Tibial nerve (tissue), 4 donors: ENCODE results near the gene PHF21B. TPM values are rescaled to one million over a fixed set of nuclear protein-coding genes. Genes with fewer than 3 reads are reported as not detected.

ENCODE experiments used
- DNase-seq, 2 donors: peaks; one replicate each; pipeline ENCODE4 v3.0.0-alpha.2; 2019; ENCODE audit warnings: low spot score in 2 of 2
- H3K27ac ChIP-seq, 4 donors: fragments of 200-600 bp; sonication (generic) in 3 of 4; one replicate each; pipeline ENCODE4 v1.5.1; 2017 to 2019; ENCODE audit warnings: mild to moderate bottlenecking in 1 of 4
- H3K27me3 ChIP-seq, 2 donors: fragments of 200-600 bp; sonication (generic) in 1 of 2; one replicate each; pipeline versions ENCODE4 v1.5.1 to v1.6.0; 2017 to 2019
- H3K36me3 ChIP-seq, 3 donors: fragments of 200-600 bp; sonication (generic); one replicate each; pipeline ENCODE4 v1.5.1; 2018 to 2019
- H3K4me1 ChIP-seq, 4 donors: fragments of 200-600 bp; sonication (generic) in 3 of 4; one replicate each; pipeline ENCODE4 v1.5.1; 2017 to 2019
- H3K4me3 ChIP-seq, 4 donors: fragments of 200-600 bp; sonication (generic) in 3 of 4; one replicate each; pipeline ENCODE4 v1.5.1; 2017 to 2019; ENCODE audit warnings: mild to moderate bottlenecking in 1 of 4, moderate library complexity in 1 of 4
- H3K9me3 ChIP-seq, 4 donors: fragments of 200-600 bp; sonication (generic) in 3 of 4; one replicate each; pipeline ENCODE4 v1.5.1; 2017 to 2019
- EP300 ChIP-seq, 2 donors: sonication (generic); formaldehyde crosslinking; IDR thresholded peaks; one replicate each; pipeline ENCODE4 v1.6.1; 2017; ENCODE audit warnings: antibody characterized with exemption in 2 of 2, mild to moderate bottlenecking in 1 of 2
- POLR2A ChIP-seq, 2 donors: fragments of 450-650 bp; IDR thresholded peaks; one replicate each; pipeline ENCODE4 v1.6.1; 2017; ENCODE audit warnings: antibody characterized with exemption in 2 of 2, mild to moderate bottlenecking in 2 of 2, moderate library complexity in 2 of 2
- WGBS, 2 donors: methylation state at CpG; one replicate each; pipeline ENCODE4 v1.1.5; 2018; 5-methylcytosine and 5-hydroxymethylcytosine counted together
- total RNA-seq, 4 donors: library from RNA; depleted of rRNA; stranded (reverse); fragments of >200 nt; gene quantifications; one replicate each; pipeline ENCODE4 v1.1.0, GENCODE V29; 2016
- TF ChIP-seq, protein P1 (sequence below), 5 experiments: fragments of 200-600 bp in 3 of 5; fragments of 450-650 bp in 2 of 5; sonication (generic) in 3 of 5; IDR thresholded peaks; one replicate each; pipeline ENCODE4 v1.5.1; 2016 to 2019; ENCODE audit warnings: antibody characterized with exemption in 5 of 5, mild to moderate bottlenecking in 3 of 5, moderate library complexity in 2 of 5

Gene PHF21B
- total RNA-seq, 4 donors from 2014 or later: 0.39 to 4.2 (median 0.90) TPM; not detected in 1

DNA sequence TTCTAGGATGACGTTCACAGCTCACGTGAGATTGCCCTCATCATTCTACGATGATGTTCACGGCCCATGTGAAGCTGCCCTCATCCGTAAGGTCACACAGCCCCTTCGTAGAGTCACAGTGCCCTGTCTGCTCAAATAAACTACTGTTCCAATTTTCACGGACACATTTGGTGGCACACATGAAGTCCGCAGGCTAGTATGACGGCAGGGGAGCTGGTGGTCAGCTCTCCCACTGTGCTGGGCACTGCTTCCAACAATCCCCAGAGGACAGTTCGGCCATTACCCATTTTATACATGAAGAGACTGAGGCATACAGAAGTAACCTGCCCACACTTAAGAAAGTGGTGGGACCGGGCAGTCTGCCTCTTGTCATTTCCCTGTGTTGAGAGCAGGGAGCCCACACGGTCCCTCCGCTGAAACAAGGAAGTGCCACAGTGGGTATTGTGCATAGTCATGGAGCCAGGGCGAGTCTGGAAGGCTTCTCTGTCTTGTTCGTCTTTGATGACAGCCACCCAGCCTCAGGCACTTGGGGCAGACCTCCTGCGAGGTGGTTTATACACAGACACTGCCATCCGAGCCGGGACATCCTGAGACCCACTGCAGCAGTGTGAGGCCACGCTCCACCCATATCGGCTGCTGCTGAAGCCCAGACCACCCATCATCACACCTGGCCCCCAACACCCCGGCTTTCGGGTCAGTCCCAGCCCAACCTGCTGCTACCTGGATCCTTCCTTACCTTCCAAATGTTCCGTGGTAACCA is 114.3 kb downstream of the PHF21B start:
- Histone ChIP-seq H3K27ac (no peak overlapping the region), H3K27me3 (no peaks in the 10 kb centered on the region), H3K9me3 (peaks cover 0 to 7% (median 0%) of the 10 kb centered on the region in 4 donors), H3K4me3 (no peak overlapping the region), H3K36me3 (peaks cover 0 to 15% (median 0%) of the 10 kb centered on the region in 3 donors), H3K4me1 (no peaks in the 10 kb centered on the region)
- TF ChIP-seq, protein P1, sequence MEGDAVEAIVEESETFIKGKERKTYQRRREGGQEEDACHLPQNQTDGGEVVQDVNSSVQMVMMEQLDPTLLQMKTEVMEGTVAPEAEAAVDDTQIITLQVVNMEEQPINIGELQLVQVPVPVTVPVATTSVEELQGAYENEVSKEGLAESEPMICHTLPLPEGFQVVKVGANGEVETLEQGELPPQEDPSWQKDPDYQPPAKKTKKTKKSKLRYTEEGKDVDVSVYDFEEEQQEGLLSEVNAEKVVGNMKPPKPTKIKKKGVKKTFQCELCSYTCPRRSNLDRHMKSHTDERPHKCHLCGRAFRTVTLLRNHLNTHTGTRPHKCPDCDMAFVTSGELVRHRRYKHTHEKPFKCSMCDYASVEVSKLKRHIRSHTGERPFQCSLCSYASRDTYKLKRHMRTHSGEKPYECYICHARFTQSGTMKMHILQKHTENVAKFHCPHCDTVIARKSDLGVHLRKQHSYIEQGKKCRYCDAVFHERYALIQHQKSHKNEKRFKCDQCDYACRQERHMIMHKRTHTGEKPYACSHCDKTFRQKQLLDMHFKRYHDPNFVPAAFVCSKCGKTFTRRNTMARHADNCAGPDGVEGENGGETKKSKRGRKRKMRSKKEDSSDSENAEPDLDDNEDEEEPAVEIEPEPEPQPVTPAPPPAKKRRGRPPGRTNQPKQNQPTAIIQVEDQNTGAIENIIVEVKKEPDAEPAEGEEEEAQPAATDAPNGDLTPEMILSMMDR (IDR thresholded peaks at IDR 0.05): no peak
- no peak for TF ChIP-seq POLR2A (IDR thresholded peaks at IDR 0.05)
- no peak for TF ChIP-seq EP300 (IDR thresholded peaks at IDR 0.05)
- 88 to 90% methylated on average over 19 to 22 of the region's 23 CpGs for WGBS, 2 donors
- DNase-seq: no peak

DNA sequence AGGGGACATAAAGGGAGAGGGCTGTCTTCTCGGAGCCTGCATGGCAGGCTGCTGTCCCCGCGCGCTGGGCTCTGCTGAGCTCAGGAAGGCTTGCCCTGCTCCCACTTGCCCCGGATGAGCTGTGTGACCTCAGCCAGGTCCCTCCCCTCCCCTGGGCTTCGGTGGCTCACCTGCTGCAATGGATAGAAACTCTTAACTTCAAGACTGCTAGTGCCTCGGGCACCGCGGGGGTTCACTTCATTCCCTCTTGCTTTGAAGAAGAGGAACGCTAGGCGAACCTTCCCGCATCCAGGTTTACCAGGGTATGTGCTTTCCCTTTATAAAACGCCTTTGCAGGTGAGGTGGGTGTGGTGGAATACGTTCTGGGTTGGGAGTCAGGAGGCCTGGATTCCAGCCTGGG is 115.0 kb downstream of the PHF21B start:
- H3K27ac ChIP-seq: no peak overlapping the region
- H3K4me3 ChIP-seq: no peak overlapping the region
- TF ChIP-seq, protein P1 (IDR thresholded peaks at IDR 0.05): no peak
- TF ChIP-seq EP300 (IDR thresholded peaks at IDR 0.05): no peak
- no peak for TF ChIP-seq POLR2A (IDR thresholded peaks at IDR 0.05)
- peaks cover 0 to under 1% (median 0%) of the 10 kb centered on the region in 4 donors for H3K9me3 ChIP-seq
- no peak for DNase-seq
- H3K4me1 ChIP-seq: no peaks in the 10 kb centered on the region
- H3K36me3 ChIP-seq: peaks cover 0 to 15% (median 0%) of the 10 kb centered on the region in 3 donors
- no peaks in the 10 kb centered on the region for H3K27me3 ChIP-seq
- WGBS, 2 donors: 87% methylated on average over 13 to 14 of the region's 14 CpGs

DNA sequence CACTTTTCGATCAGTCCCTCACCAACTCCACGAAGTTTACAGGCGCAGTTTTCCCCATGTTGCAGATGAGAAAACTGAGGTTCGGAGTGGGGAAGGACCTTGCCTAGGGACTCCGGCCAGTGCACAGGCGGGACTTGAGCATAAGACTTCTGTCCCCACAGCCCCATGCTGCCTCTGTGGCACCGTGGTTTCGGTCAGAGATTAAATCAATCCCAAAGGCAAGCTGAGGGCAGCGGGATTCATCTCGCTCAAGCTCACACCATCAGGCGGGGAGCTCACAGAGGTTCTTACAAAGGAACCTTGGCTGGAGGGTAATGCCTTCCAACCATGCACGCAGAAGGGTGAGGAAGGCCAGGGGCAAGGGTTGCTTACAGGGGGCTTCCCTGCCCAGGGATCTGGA is 115.5 kb downstream of the PHF21B start:
- WGBS, 2 donors: 86 to 88% methylated on average over 12 of the region's 12 CpGs
- TF ChIP-seq POLR2A (IDR thresholded peaks at IDR 0.05) (no peak), EP300 (IDR thresholded peaks at IDR 0.05) (no peak)
- TF ChIP-seq, protein P1 (IDR thresholded peaks at IDR 0.05): no peak
- no peak for DNase-seq
- Histone ChIP-seq H3K36me3 (peaks cover 0 to 15% (median 0%) of the 10 kb centered on the region in 3 donors), H3K4me3 (no peak overlapping the region), H3K27ac (no peak overlapping the region), H3K4me1 (no peaks in the 10 kb centered on the region), H3K9me3 (no peaks in the 10 kb centered on the region), H3K27me3 (no peaks in the 10 kb centered on the region)

DNA sequence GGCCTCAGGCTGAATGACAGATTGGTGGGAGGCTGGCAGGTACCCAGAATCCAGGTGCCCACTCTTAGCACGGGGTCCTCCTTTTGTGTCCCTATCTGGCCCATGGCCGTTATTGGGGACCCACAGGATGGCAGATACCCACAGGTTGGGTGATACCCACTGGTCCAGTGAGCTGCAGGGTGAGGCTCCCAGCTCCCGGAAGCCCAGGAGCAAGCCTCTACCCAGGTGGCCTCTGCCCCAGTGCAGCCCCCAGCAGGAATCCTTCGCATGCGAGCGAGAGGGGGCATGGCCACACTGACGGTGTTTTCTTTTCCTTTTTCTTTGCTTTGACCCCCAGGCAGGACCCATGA is 116.1 kb downstream of the PHF21B start:
- H3K36me3 ChIP-seq: peaks cover 0 to 15% (median 0%) of the 10 kb centered on the region in 3 donors
- no peak for TF ChIP-seq EP300 (IDR thresholded peaks at IDR 0.05)
- TF ChIP-seq POLR2A (IDR thresholded peaks at IDR 0.05): no peak
- TF ChIP-seq, protein P1 (IDR thresholded peaks at IDR 0.05): no peak
- no peak overlapping the region for H3K4me3 ChIP-seq
- WGBS, 2 donors: 51 to 63% methylated on average over 6 to 7 of the region's 7 CpGs
- no peaks in the 10 kb centered on the region for H3K9me3 ChIP-seq
- no peak overlapping the region for H3K27ac ChIP-seq
- no peak for DNase-seq
- no peaks in the 10 kb centered on the region for H3K4me1 ChIP-seq
- no peaks in the 10 kb centered on the region for H3K27me3 ChIP-seq
